HS-27A (cell line): ENCODE results near the gene OSBPL8.
"Not testable (repeated sequence)": the region's sequence is repeated elsewhere in the genome, so short reads cannot be mapped to it uniquely, and the experiment has no call there.

ENCODE experiments used
- DNase-seq: peaks from one replicate; pipeline ENCODE4 v3.0.0-alpha.2; 2012; ENCODE audit warnings: low read depth, missing footprints

OSBPL8 gene

GRCh38 chr12:76520348-76520747 lies 39.2 kb downstream of the OSBPL8 start:
- no peak for DNase-seq

GRCh38 chr12:76519538-76519937 lies 40.0 kb downstream of the OSBPL8 start:
- DNase-seq, result no peak

- no peak for DNase-seq
Observed at GRCh38 chr12:76518699-76519098, 40.9 kb downstream of the OSBPL8 start.

GRCh38 chr12:76515271-76515670 lies 44.3 kb downstream of the OSBPL8 start:
- no peak for DNase-seq

- DNase-seq, result not testable (repeated sequence)
Observed at GRCh38 chr12:76511116-76511716, 48.4 kb downstream of the OSBPL8 start.

- no peak for DNase-seq
Observed at GRCh38 chr12:76508128-76508980, 51.2 kb downstream of the OSBPL8 start.

GRCh38 chr12:76506149-76506548 lies 53.4 kb downstream of the OSBPL8 start:
- DNase-seq, result no peak

GRCh38 chr12:76505050-76505449 lies 54.5 kb downstream of the OSBPL8 start:
- DNase-seq, result no peak

GRCh38 chr12:76504606-76505005 lies 55.0 kb downstream of the OSBPL8 start:
- DNase-seq, result no peak

- DNase-seq, result no peak
Observed at GRCh38 chr12:76503957-76504356, 55.6 kb downstream of the OSBPL8 start.

GRCh38 chr12:76501390-76501789 lies 58.2 kb downstream of the OSBPL8 start:
- no peak for DNase-seq

- not testable (repeated sequence) for DNase-seq
Observed at GRCh38 chr12:76499136-76499535, 60.4 kb downstream of the OSBPL8 start.

- DNase-seq, result no peak
Observed at GRCh38 chr12:76495556-76495955, 64.0 kb downstream of the OSBPL8 start.

GRCh38 chr12:76491292-76491691 lies 68.3 kb downstream of the OSBPL8 start:
- DNase-seq, result no peak

GRCh38 chr12:76490763-76491162 lies 68.8 kb downstream of the OSBPL8 start:
- no peak for DNase-seq

- DNase-seq, result no peak
Observed at GRCh38 chr12:76489737-76490136, 69.8 kb downstream of the OSBPL8 start.

GRCh38 chr12:76486011-76486410 lies 73.6 kb downstream of the OSBPL8 start:
- DNase-seq, result no peak

- DNase-seq, result no peak
Observed at GRCh38 chr12:76480796-76481195, 78.8 kb downstream of the OSBPL8 start.

- DNase-seq, result no peak
Observed at GRCh38 chr12:76478045-76478444, 81.5 kb downstream of the OSBPL8 start.

GRCh38 chr12:76472862-76473261 lies 86.7 kb downstream of the OSBPL8 start:
- DNase-seq, result not testable (repeated sequence)

- no peak for DNase-seq
Observed at GRCh38 chr12:76471579-76471978, 88.0 kb downstream of the OSBPL8 start.

- peak; percentile 67 for DNase-seq
Observed at GRCh38 chr12:76470028-76470939, 89.3 kb downstream of the OSBPL8 start.
